Astrocyte (in vitro differentiated cells and primary cell): ENCODE data around the gene ATG13. TPM values are rescaled to one million over a fixed set of nuclear protein-coding genes. Genes with fewer than 3 reads are reported as not detected.

Source experiments
- DNase-seq: peaks from one replicate; pipeline ENCODE4 v3.0.0-alpha.2; 2010; ENCODE audit warnings: low read depth
- FAIRE-seq: peaks from 2 replicates; lab custom pipeline; 2011; peaks lifted over from hg19 to GRCh38; lab: Jason Lieb, UNC
- H2AFZ ChIP-seq: 2 replicates; pipeline ENCODE4 v1.6.0; 2012; ENCODE audit warnings: low read depth, low read length, inconsistent platforms
- H3K27ac ChIP-seq: 2 replicates; pipeline ENCODE4 v1.5.1; 2011; ENCODE audit warnings: low read depth, low read length, inconsistent platforms
- H3K27me3 ChIP-seq: 2 replicates; pipeline ENCODE4 v1.6.0; 2011; ENCODE audit warnings: low read length, inconsistent platforms; ENCODE audit not compliant: insufficient read depth
- H3K36me3 ChIP-seq: 2 replicates; pipeline ENCODE4 v1.5.1; 2011; ENCODE audit warnings: low read length, inconsistent platforms; ENCODE audit not compliant: insufficient read depth
- H3K4me1 ChIP-seq: 2 replicates; pipeline ENCODE4 v1.5.1; 2011; ENCODE audit warnings: low read length, inconsistent platforms; ENCODE audit not compliant: insufficient read depth
- H3K4me2 ChIP-seq: 2 replicates; pipeline ENCODE4 v1.6.0; 2012; ENCODE audit warnings: low read length, inconsistent platforms
- H3K4me3 ChIP-seq: 2 replicates; pipeline ENCODE4 v1.5.1; 2011; ENCODE audit warnings: low read depth, mild to moderate bottlenecking, low read length, inconsistent platforms; ENCODE audit not compliant: insufficient read depth
- H3K79me2 ChIP-seq: 2 replicates; pipeline ENCODE4 v1.6.0; 2012; ENCODE audit warnings: mild to moderate bottlenecking, low read length, inconsistent platforms; ENCODE audit not compliant: insufficient read depth
- H3K9ac ChIP-seq: 2 replicates; pipeline ENCODE4 v1.6.0; 2012; ENCODE audit warnings: mild to moderate bottlenecking, low read length, inconsistent platforms
- H3K9me3 ChIP-seq: 2 replicates; pipeline ENCODE4 v1.5.1; 2012; ENCODE audit warnings: low read depth, mild to moderate bottlenecking, low read length, inconsistent platforms; ENCODE audit not compliant: insufficient read depth
- H4K20me1 ChIP-seq: 2 replicates; pipeline ENCODE4 v1.6.0; 2012; ENCODE audit warnings: low read length, inconsistent platforms; ENCODE audit not compliant: insufficient read depth
- H3K27ac Mint-ChIP-seq: one replicate; pipeline ENCODE4 v1.8.0; 2021; ENCODE audit warnings: mild to moderate bottlenecking, mixed read lengths; ENCODE audit not compliant: unreplicated experiment
- H3K27me3 Mint-ChIP-seq: one replicate; pipeline ENCODE4 v1.8.0; 2021; ENCODE audit warnings: low read depth, mixed read lengths; ENCODE audit not compliant: unreplicated experiment
- H3K36me3 Mint-ChIP-seq: one replicate; pipeline ENCODE4 v1.8.0; 2021; ENCODE audit warnings: low read depth, mixed read lengths; ENCODE audit not compliant: unreplicated experiment
- H3K4me1 Mint-ChIP-seq: one replicate; pipeline ENCODE4 v1.8.0; 2021; ENCODE audit warnings: low read depth, mixed read lengths; ENCODE audit not compliant: unreplicated experiment
- H3K4me3 Mint-ChIP-seq: one replicate; pipeline ENCODE4 v1.8.0; 2021; ENCODE audit warnings: mild to moderate bottlenecking, moderate library complexity, mixed read lengths; ENCODE audit not compliant: unreplicated experiment
- H3K9me3 Mint-ChIP-seq: one replicate; pipeline ENCODE4 v1.8.0; 2021; ENCODE audit warnings: mild to moderate bottlenecking, mixed read lengths; ENCODE audit not compliant: unreplicated experiment
- EZH2 ChIP-seq: IDR thresholded peaks from 2 replicates; pipeline ENCODE4 v1.6.1; 2012; ENCODE audit warnings: mild to moderate bottlenecking, low read length, inconsistent platforms; ENCODE audit not compliant: insufficient read depth
- total RNA-seq: library from RNA; stranded (reverse); gene quantifications from 2 replicates; pipeline ENCODE4 v1.2.1, GENCODE V29; 2021
- TF ChIP-seq, protein P1 (sequence below): IDR thresholded peaks from 2 replicates; pipeline ENCODE4 v1.5.1; 2011; ENCODE audit warnings: low read depth, mild to moderate bottlenecking, inconsistent platforms, low read length, moderate library complexity; ENCODE audit not compliant: insufficient read depth

The ATG13 gene
- total RNA-seq, 1 donor from 2014 or later = 116 TPM

DNA sequence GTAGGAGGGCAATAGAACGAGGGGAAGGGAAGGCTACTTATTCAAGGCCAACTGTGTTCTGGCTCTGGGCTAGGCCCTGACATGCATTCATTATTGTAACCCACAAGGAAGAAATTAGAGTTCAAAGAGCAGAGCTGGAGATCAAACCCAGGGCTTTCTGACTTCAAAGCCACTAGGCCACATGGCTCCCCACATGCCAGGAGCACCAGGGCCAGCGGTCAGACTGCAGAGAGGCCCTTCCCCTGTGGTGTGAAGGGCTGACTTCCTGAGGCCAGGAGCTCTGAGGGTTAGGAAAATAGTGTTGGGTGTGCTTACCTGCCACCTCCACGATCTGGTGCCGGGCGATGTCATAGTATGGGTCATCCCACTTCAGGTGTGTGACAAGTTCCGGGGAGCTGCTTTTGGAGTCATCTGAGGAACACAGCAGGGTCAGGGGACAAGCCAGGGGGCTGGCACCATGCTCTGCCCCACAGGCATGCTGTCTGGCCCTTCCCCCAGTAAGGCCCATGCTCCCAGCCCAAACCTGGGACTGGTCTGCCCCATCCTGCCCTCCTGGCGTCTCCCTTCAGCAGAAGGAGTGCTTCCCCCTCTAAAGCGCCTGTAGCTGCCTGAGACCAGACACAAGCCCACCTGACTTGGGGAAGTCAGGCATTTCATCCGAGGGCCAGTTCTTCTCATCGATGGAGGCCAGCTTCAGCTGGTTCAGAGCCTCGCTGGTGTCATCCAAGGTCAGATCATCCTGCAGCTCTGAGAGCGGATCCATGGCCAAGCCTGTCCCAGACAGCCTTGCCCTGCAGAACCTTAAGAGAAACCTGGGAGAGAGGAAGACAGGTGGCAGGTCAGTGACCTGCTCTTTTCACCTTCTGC is 78.2 kb downstream of the ATG13 start:
- Histone ChIP-seq H3K4me2 (no peak overlapping the region), H3K9me3 (no peaks in the 10 kb centered on the region), H3K79me2 (peaks cover 58% of the 10 kb centered on the region), H3K27ac (no peak overlapping the region), H3K4me1 (peaks cover 25% of the 10 kb centered on the region), H4K20me1 (peaks cover 26% of the 10 kb centered on the region), H3K36me3 (peaks cover 24% of the 10 kb centered on the region), H2AFZ (no peak overlapping the region), H3K4me3 (no peak overlapping the region), H3K9ac (no peak overlapping the region), H3K27me3 (no peaks in the 10 kb centered on the region)
- no peak for FAIRE-seq
- DNase-seq = no peak
- TF ChIP-seq, protein P1, sequence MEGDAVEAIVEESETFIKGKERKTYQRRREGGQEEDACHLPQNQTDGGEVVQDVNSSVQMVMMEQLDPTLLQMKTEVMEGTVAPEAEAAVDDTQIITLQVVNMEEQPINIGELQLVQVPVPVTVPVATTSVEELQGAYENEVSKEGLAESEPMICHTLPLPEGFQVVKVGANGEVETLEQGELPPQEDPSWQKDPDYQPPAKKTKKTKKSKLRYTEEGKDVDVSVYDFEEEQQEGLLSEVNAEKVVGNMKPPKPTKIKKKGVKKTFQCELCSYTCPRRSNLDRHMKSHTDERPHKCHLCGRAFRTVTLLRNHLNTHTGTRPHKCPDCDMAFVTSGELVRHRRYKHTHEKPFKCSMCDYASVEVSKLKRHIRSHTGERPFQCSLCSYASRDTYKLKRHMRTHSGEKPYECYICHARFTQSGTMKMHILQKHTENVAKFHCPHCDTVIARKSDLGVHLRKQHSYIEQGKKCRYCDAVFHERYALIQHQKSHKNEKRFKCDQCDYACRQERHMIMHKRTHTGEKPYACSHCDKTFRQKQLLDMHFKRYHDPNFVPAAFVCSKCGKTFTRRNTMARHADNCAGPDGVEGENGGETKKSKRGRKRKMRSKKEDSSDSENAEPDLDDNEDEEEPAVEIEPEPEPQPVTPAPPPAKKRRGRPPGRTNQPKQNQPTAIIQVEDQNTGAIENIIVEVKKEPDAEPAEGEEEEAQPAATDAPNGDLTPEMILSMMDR = no peak
- no peak for TF ChIP-seq EZH2
- Mint-ChIP-seq H3K9me3 (no peaks in the 10 kb centered on the region), H3K36me3 (peaks cover 14% of the 10 kb centered on the region), H3K27ac (no peak overlapping the region), H3K27me3 (no peaks in the 10 kb centered on the region), H3K4me3 (no peak overlapping the region), H3K4me1 (peaks cover 51% of the 10 kb centered on the region)

DNA sequence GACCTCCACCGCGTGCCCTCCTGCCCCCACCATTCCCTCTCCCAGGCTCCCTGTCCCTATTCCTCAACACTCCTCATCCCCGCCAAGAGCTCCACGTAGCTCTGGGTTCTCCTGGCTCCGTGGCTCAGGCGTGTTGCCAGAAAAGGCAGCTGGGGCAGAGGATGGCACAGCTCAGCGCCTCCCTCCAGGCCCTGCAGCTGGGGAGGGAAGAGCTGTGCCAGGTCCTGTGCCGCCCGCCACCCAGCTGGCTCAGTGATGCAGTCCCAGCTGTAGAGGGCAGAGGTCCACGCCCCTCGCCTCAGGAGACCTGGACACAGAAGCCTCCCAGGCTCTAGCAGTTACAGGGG is 78.8 kb downstream of the ATG13 start:
- H3K36me3 Mint-ChIP-seq = peaks cover 14% of the 10 kb centered on the region
- Histone ChIP-seq H3K27ac (no peak overlapping the region), H3K4me1 (peaks cover 25% of the 10 kb centered on the region), H3K9ac (no peak overlapping the region), H3K36me3 (peaks cover 21% of the 10 kb centered on the region), H3K27me3 (no peaks in the 10 kb centered on the region), H3K79me2 (peaks cover 62% of the 10 kb centered on the region), H2AFZ (no peak overlapping the region), H3K4me3 (no peak overlapping the region), H4K20me1 (peaks cover 26% of the 10 kb centered on the region), H3K9me3 (no peaks in the 10 kb centered on the region), H3K4me2 (no peak overlapping the region)
- TF ChIP-seq, protein P1 = no peak
- TF ChIP-seq EZH2 = no peak
- no peaks in the 10 kb centered on the region for H3K27me3 Mint-ChIP-seq
- DNase-seq = no peak
- no peak for FAIRE-seq
- H3K4me3 Mint-ChIP-seq = no peak overlapping the region
- no peak overlapping the region for H3K27ac Mint-ChIP-seq
- no peaks in the 10 kb centered on the region for H3K9me3 Mint-ChIP-seq
- H3K4me1 Mint-ChIP-seq = peaks cover 51% of the 10 kb centered on the region

DNA sequence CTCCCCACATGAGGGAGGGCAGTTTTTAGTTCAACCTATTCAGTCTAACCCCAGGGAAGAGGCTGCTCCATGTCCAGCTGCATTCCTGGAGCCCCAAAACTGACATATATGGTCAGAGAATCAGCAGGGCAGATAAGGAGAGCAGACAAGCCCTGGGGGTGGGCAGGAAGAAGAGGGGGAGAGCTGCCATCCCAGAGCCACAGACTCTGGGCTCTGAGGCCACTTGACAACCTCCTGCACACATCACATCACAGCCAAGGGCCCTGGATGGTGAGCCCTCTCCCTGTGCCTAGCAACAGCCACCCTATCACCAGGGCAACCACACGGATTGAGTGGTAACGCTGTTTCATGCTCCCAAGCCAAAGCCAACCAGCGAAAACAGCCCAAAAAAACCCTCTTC is 80.0 kb downstream of the ATG13 start:
- Mint-ChIP-seq H3K4me1 (peaks cover 54% of the 10 kb centered on the region), H3K27me3 (no peaks in the 10 kb centered on the region), H3K9me3 (no peaks in the 10 kb centered on the region), H3K27ac (peak overlapping the region; percentile 100), H3K4me3 (peak overlapping the region; percentile 62), H3K36me3 (peaks cover 15% of the 10 kb centered on the region)
- Histone ChIP-seq H2AFZ (no peak overlapping the region), H3K27ac (no peak overlapping the region), H3K4me3 (no peak overlapping the region), H3K79me2 (peaks cover 74% of the 10 kb centered on the region), H3K36me3 (peaks cover 19% of the 10 kb centered on the region), H3K4me2 (peak overlapping the region; percentile 93), H3K4me1 (peaks cover 32% of the 10 kb centered on the region), H4K20me1 (peaks cover 26% of the 10 kb centered on the region), H3K27me3 (no peaks in the 10 kb centered on the region), H3K9me3 (no peaks in the 10 kb centered on the region), H3K9ac (peak overlapping the region; percentile 31)
- no peak for TF ChIP-seq EZH2
- TF ChIP-seq, protein P1 = no peak
- DNase-seq (no peak), FAIRE-seq (no peak)
